OCI-LY3 (cell line): ENCODE data around the gene ACIN1.

ENCODE experiments used
- H2AFZ ChIP-seq: fragments of 200-600, 300-600 bp; shearing (Covaris generic); 2 replicates; pipeline ENCODE4 v1.6.0; 2014; ENCODE audit warnings: antibody characterized with exemption, low read depth, low read length
- H3K27ac ChIP-seq: fragments of 200-600, 300-600 bp; sonication (generic); 2 replicates; pipeline ENCODE4 v1.5.1; 2014; ENCODE audit warnings: mild to moderate bottlenecking, low read length, moderate library complexity, mixed read lengths
- H3K27me3 ChIP-seq: fragments of 200-600, 300-600 bp; sonication (generic); 2 replicates; pipeline ENCODE4 v1.6.1; 2014; ENCODE audit warnings: low read depth, low read length, mixed read lengths
- H3K36me3 ChIP-seq: fragments of 200-600, 300-600 bp; sonication (generic); replicated peaks from 2 replicates; pipeline ENCODE3; 2014; ENCODE audit warnings: low read depth, low read length, mixed read lengths
- H3K4me1 ChIP-seq: fragments of 300-600, 200-600 bp; sonication (generic); 2 replicates; pipeline ENCODE4 v1.6.1; 2014; ENCODE audit warnings: low read length, mixed read lengths
- H3K4me2 ChIP-seq: fragments of 200-600, 300-600 bp; sonication (generic); 2 replicates; pipeline ENCODE4 v1.6.1; 2014; ENCODE audit warnings: low read length, mixed read lengths
- H3K4me3 ChIP-seq: fragments of 300-600, 200-600 bp; sonication (generic); 2 replicates; pipeline ENCODE4 v1.5.1; 2014; ENCODE audit warnings: antibody characterized with exemption, mild to moderate bottlenecking, low read length, moderate library complexity
- H3K79me2 ChIP-seq: fragments of 300-600, 200-600 bp; shearing (Covaris generic); 2 replicates; pipeline ENCODE4 v1.6.1; 2014; ENCODE audit warnings: mild to moderate bottlenecking, low read length, mixed read lengths
- H3K9ac ChIP-seq: fragments of 300-600, 200-600 bp; shearing (Covaris generic); 2 replicates; pipeline ENCODE4 v1.6.0; 2014; ENCODE audit warnings: mild to moderate bottlenecking, low read length, moderate library complexity
- H3K9me3 ChIP-seq: fragments of 200-600, 300-600 bp; shearing (Covaris generic); 2 replicates; pipeline ENCODE4 v1.6.1; 2014; ENCODE audit warnings: low read length, mixed read lengths; ENCODE audit not compliant: insufficient read depth
- H4K20me1 ChIP-seq: fragments of 200-600, 300-600 bp; sonication (generic); 2 replicates; pipeline ENCODE4 v1.6.1; 2016; ENCODE audit warnings: low read length, mixed read lengths; ENCODE audit not compliant: insufficient read depth
- CTCF ChIP-seq: fragments of 200-600, 300-600 bp; sonication (generic); IDR thresholded peaks from 2 replicates; pipeline ENCODE4 v1.5.1; 2014; ENCODE audit warnings: antibody characterized with exemption, low read length, low read depth
- EZH2phosphoT487 ChIP-seq: fragments of 200-600 bp; shearing (Covaris generic); IDR thresholded peaks from 2 replicates; pipeline ENCODE4 v1.6.1; 2018; ENCODE audit warnings: antibody characterized with exemption, mixed run types, low read depth

Gene ACIN1

DNA sequence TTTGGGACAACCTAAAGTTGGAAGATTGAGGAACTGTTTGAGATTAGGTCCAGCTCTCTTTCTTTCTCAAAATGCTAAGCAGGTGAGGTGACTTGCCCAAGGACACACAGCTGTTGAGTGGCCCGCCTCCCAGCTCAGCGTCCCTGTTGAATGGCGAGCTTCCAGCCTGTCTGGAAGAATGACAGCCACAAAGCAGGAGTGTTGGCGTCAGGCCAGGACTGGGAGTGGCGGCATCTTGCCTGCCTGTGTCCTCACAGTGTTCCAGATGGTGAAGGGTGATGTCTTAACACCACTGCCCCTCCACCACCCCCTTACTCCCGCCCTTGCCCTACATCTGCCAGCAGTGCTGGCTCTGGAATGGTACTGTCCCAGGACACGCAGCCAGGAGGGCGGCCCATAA is 28.5 kb upstream of the ACIN1 start:
- Histone ChIP-seq H2AFZ (no peak overlapping the region), H3K27ac (no peak overlapping the region), H3K4me1 (peaks cover 23% of the 10 kb centered on the region), H3K4me3 (no peak overlapping the region), H3K4me2 (no peak overlapping the region), H3K27me3 (peaks cover 8% of the 10 kb centered on the region; the same call in 1 of the 2 replicates), H3K9ac (no peak overlapping the region), H4K20me1 (no peaks in the 10 kb centered on the region), H3K9me3 (no peaks in the 10 kb centered on the region), H3K79me2 (no peaks in the 10 kb centered on the region), H3K36me3 (no peaks in the 10 kb centered on the region)
- TF ChIP-seq CTCF (no peak), EZH2phosphoT487 (no peak)

DNA sequence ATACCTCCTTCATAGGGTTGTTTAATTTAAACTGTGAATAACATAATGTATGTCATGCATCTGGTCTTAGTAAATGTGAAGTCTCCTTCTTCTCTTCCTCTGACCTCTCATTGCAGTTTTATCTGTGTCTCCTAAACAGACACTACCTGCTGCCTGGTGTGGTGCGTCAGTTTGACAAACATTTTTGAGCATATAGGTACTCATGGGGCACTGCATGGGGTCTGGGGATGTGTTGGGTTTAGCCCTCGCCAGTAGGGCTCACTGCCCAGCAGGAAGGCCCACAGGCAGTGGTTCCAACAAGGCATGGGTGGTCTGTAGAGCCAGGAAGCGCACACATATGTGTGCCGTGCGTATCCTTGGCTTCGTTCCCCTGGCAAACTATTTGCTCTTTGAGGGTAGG is 27.1 kb upstream of the ACIN1 start:
- Histone ChIP-seq H3K4me1 (peaks cover 23% of the 10 kb centered on the region), H3K4me3 (no peak overlapping the region), H3K36me3 (no peaks in the 10 kb centered on the region), H3K9me3 (no peaks in the 10 kb centered on the region), H3K9ac (no peak overlapping the region), H3K27me3 (peaks cover 8% of the 10 kb centered on the region; the same call in 1 of the 2 replicates), H3K27ac (no peak overlapping the region), H3K79me2 (no peaks in the 10 kb centered on the region), H4K20me1 (no peaks in the 10 kb centered on the region), H2AFZ (no peak overlapping the region), H3K4me2 (no peak overlapping the region)
- TF ChIP-seq CTCF (no peak), EZH2phosphoT487 (no peak)

- peak overlapping the region; percentile 85 for H2AFZ ChIP-seq
- peak overlapping the region; percentile 87 for H3K4me2 ChIP-seq
- H3K27me3 ChIP-seq: peaks cover 8% of the 10 kb centered on the region; the same call in 1 of the 2 replicates
- TF ChIP-seq EZH2phosphoT487: no peak
- TF ChIP-seq CTCF: no peak
- no peaks in the 10 kb centered on the region for H4K20me1 ChIP-seq
- H3K36me3 ChIP-seq: no peaks in the 10 kb centered on the region
- H3K9ac ChIP-seq: peak overlapping the region; percentile 50
- no peaks in the 10 kb centered on the region for H3K9me3 ChIP-seq
- H3K79me2 ChIP-seq: no peaks in the 10 kb centered on the region
- H3K4me3 ChIP-seq: peak overlapping the region; percentile 65
- H3K4me1 ChIP-seq: peaks cover 23% of the 10 kb centered on the region
- H3K27ac ChIP-seq: no peak overlapping the region
Measured at GRCh38 chr14:23121361-23121771, 26.4 kb upstream of the ACIN1 start.

GRCh38 chr14:23120541-23121251 is 25.8 kb upstream of the ACIN1 start:
- Histone ChIP-seq H3K27me3 (peaks cover 11% of the 10 kb centered on the region; the same call in 1 of the 2 replicates), H3K36me3 (no peaks in the 10 kb centered on the region), H3K9me3 (no peaks in the 10 kb centered on the region), H2AFZ (peak overlapping the region; percentile 99), H3K4me2 (peak overlapping the region; percentile 87), H3K4me1 (peaks cover 23% of the 10 kb centered on the region), H3K4me3 (peak overlapping the region; percentile 65), H3K9ac (peak overlapping the region; percentile 50), H3K79me2 (no peaks in the 10 kb centered on the region), H4K20me1 (no peaks in the 10 kb centered on the region), H3K27ac (0 out of 2 replicates have a peak overlapping the region, but pooled peaks have one; percentile 15)
- TF ChIP-seq EZH2phosphoT487: no peak
- peak; percentile 100 for TF ChIP-seq CTCF
